Measurements from ENCODE around the gene TCHP. TPM values are rescaled to one million over a fixed set of nuclear protein-coding genes. Genes with fewer than 3 reads are reported as not detected.

Gene TCHP
- total RNA-seq, 1 donor from 2014 or later = 20.6 TPM

DNA sequence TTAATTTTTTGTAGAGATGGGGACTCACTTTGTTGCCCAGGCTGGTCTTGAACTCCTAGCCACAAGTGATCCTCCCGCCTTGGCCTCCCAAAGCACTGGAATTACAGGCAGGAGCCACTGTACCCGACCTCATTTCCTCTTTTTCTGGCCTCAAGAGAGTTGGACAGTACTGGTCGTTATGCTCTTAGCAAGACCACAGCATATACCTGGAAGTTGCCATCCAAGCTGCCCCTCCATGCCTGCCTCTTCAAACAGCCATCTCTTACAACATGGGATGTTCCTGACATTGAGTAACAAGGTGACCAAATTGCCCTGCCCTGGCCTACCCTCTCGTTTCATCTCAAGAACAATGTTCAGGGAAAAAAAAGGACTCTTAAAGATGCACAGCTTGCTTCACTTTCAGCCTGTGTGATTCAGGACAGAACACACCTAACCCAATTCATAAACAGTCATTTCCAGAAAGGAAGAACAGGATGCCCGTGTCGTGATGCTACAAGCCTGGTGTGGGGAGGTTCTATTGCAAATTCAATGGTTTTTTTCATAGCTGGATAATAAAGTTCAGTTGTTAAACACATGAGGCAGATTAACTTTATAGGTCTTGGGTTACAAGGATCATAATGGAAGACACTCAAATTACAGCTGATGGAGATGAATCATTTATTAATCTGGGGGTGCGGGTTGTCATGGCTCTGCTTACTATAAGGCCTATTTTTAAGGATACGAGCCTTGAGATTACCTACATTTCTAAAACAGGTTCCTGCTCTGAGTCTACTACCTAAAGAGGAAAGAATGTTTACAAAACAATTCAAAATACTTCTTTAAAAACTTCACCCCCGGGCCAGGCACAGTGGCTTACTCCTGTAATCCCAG is 31.7 kb upstream of the TCHP start:
- H3K9me3 Mint-ChIP-seq (ENCODE audit: low read depth) = no peaks in the 10 kb centered on the region
- TF ChIP-seq, protein P1, sequence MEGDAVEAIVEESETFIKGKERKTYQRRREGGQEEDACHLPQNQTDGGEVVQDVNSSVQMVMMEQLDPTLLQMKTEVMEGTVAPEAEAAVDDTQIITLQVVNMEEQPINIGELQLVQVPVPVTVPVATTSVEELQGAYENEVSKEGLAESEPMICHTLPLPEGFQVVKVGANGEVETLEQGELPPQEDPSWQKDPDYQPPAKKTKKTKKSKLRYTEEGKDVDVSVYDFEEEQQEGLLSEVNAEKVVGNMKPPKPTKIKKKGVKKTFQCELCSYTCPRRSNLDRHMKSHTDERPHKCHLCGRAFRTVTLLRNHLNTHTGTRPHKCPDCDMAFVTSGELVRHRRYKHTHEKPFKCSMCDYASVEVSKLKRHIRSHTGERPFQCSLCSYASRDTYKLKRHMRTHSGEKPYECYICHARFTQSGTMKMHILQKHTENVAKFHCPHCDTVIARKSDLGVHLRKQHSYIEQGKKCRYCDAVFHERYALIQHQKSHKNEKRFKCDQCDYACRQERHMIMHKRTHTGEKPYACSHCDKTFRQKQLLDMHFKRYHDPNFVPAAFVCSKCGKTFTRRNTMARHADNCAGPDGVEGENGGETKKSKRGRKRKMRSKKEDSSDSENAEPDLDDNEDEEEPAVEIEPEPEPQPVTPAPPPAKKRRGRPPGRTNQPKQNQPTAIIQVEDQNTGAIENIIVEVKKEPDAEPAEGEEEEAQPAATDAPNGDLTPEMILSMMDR (IDR thresholded peaks at IDR 0.05; ENCODE audit: unreplicated experiment) = no peak
- H3K4me3 Mint-ChIP-seq (ENCODE audit: low read depth) = no peak overlapping the region
- H3K36me3 Mint-ChIP-seq (ENCODE audit: insufficient read depth) = no peaks in the 10 kb centered on the region
- peaks cover 16% of the 10 kb centered on the region for H3K4me1 Mint-ChIP-seq (ENCODE audit: low read depth)
- peak overlapping the region; percentile 7 for H3K27ac Mint-ChIP-seq
- DNase-seq (ENCODE audit: low spot score, unreplicated experiment) = no peak
- H3K27me3 Mint-ChIP-seq = no peaks in the 10 kb centered on the region

DNA sequence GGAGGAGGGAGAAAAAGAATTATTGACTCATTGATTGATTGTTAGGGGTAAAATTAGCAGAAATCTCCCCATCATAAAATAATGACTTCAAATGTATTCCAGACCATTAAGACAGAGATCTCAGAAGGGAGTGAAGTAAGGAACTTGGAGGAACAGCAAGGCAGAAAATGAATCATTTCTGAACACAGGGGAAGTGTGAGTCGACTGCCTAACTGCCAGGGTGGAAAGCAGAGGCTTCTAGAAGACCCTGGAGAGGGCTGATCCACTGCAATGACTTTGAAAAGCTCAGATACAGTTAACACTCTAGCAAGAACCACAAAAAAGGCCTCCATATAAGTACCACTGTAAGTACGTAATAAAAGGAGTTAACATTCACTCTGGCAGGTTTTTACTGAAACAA is 29.4 kb upstream of the TCHP start:
- no peak for DNase-seq (ENCODE audit: low spot score, unreplicated experiment)
- no peaks in the 10 kb centered on the region for H3K27me3 Mint-ChIP-seq
- no peaks in the 10 kb centered on the region for H3K36me3 Mint-ChIP-seq (ENCODE audit: insufficient read depth)
- no peak overlapping the region for H3K27ac Mint-ChIP-seq
- no peak overlapping the region for H3K4me3 Mint-ChIP-seq (ENCODE audit: low read depth)
- TF ChIP-seq, protein P1 (IDR thresholded peaks at IDR 0.05; ENCODE audit: unreplicated experiment) = no peak
- peaks cover 8% of the 10 kb centered on the region for H3K4me1 Mint-ChIP-seq (ENCODE audit: low read depth)
- no peaks in the 10 kb centered on the region for H3K9me3 Mint-ChIP-seq (ENCODE audit: low read depth)

DNA sequence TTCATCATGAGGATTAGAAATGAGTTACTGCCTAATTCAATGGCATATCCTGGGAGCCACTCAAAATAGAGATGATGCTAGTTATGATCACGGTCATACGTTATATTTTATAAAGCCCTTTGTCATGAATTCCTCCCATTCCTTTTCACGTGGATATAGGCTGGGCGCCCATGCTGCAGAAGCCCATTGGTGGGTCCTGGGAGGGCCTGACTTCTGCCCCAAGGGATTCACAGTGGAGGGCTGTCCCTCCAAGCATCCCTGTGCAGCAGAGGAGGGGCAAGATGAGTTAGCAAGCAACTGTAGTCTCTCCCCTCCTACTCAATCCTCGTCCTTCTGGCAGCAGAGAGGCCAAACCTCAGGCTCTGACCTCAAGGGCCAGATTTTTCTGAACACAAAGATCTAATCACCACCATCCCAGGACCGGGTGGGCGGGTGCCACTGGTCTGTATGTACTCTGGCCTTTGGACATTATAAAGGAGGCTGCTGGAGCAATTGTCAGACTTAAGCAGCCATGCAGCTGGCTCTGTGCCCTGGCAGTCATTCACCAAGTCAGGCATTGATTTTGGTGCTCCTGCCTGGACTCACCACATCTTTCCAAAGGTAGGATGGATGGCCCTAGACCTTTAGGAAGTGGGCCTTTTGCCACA is 28.3 kb upstream of the TCHP start:
- Mint-ChIP-seq H3K27me3 (no peaks in the 10 kb centered on the region), H3K4me3 (ENCODE audit: low read depth) (no peak overlapping the region), H3K36me3 (ENCODE audit: insufficient read depth) (no peaks in the 10 kb centered on the region), H3K4me1 (ENCODE audit: low read depth) (peaks cover 10% of the 10 kb centered on the region), H3K27ac (no peak overlapping the region), H3K9me3 (ENCODE audit: low read depth) (no peaks in the 10 kb centered on the region)
- DNase-seq (ENCODE audit: low spot score, unreplicated experiment) = no peak
- TF ChIP-seq, protein P1 (IDR thresholded peaks at IDR 0.05; ENCODE audit: unreplicated experiment) = no peak

DNA sequence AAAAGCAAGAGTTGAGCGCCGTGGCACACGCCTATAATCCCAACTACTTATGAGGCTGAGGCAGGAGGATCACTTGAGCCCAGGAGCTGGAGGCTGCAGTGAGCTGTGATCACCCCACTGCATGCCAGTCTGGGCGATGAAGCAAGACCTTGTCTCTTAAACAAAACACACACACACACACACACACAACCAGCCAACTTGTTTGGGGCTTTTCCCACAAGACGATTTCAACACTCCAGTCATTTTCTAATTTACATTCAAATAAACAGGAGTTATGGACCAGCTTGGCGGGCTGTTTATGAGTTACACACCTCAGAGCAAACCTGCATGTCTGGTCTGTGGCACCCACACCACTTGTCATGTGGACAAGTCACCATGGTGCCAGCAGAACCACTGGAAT is 26.4 kb upstream of the TCHP start:
- Mint-ChIP-seq H3K4me3 (ENCODE audit: low read depth) (no peak overlapping the region), H3K36me3 (ENCODE audit: insufficient read depth) (no peaks in the 10 kb centered on the region), H3K4me1 (ENCODE audit: low read depth) (peaks cover 11% of the 10 kb centered on the region), H3K9me3 (ENCODE audit: low read depth) (no peaks in the 10 kb centered on the region), H3K27me3 (no peaks in the 10 kb centered on the region), H3K27ac (no peak overlapping the region)
- TF ChIP-seq, protein P1 (IDR thresholded peaks at IDR 0.05; ENCODE audit: unreplicated experiment) = no peak
- DNase-seq (ENCODE audit: low spot score, unreplicated experiment) = no peak

DNA sequence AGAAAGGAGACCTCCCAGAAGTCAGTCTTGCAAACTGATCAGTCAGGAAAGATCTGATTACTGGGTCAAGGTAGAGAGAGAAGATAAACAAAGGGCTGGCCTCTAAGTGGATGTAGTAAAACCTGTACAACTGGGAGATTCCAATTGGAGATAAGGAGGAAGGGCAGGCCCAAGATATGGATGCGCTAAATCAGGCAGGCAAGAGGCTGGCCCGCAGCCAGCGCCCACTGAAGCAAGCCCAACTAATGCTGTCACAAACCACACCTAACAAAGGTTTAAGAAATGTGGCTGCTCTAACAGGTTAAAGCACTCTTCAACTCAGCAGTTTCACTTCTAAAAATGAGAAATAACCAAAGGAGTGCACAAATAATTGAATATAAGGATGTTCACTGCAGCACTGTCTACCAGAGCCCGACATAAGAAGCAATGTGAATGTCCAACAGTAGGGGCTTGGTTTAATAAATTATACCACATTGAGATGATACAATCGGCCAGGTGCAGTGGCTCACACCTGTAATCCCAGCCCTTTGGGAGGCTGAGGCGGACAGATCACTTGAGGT is 24.4 kb upstream of the TCHP start:
- H3K4me3 Mint-ChIP-seq (ENCODE audit: low read depth) = no peak overlapping the region
- H3K27me3 Mint-ChIP-seq = no peaks in the 10 kb centered on the region
- H3K9me3 Mint-ChIP-seq (ENCODE audit: low read depth) = no peaks in the 10 kb centered on the region
- TF ChIP-seq, protein P1 (IDR thresholded peaks at IDR 0.05; ENCODE audit: unreplicated experiment) = no peak
- H3K36me3 Mint-ChIP-seq (ENCODE audit: insufficient read depth) = no peaks in the 10 kb centered on the region
- peaks cover 23% of the 10 kb centered on the region for H3K4me1 Mint-ChIP-seq (ENCODE audit: low read depth)
- DNase-seq (ENCODE audit: low spot score, unreplicated experiment) = no peak
- peak overlapping the region; percentile 13 for H3K27ac Mint-ChIP-seq

All from progenitor cell of endocrine pancreas (in vitro differentiated cells).